ENCODE measurements around the gene AGR2. TPM values are rescaled to one million over a fixed set of nuclear protein-coding genes. Genes with fewer than 3 reads are reported as not detected.

Gene AGR2
- total RNA-seq, 1 donor from 2014 or later: 93.0 TPM

DNA sequence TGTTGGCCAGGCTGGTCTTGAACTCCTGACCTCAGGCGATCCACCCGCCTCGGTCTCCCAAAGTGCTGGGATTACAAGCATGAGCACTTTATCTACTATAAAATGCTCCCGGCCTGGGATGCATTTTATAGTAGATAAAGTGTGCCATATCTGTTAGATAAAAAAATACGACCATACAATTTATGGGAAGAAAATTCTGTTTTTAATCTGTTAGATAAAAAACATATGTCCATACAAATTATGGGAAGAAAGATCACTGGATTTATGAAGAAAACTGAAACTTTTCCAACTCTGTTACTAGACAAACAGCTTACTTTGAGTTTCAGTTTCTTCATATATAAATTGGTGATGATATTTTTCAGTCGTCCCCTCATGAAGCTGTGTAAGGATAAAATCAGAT, 46.8 kb downstream of the AGR2 start:
- Histone ChIP-seq H3K4me3 (no peak overlapping the region), H3K9me3 (no peaks in the 10 kb centered on the region), H3K4me1 (no peaks in the 10 kb centered on the region), H3K36me3 (no peaks in the 10 kb centered on the region), H3K27me3 (ENCODE audit: low read depth) (no peaks in the 10 kb centered on the region), H3K27ac (no peak overlapping the region)
- no peak for ATAC-seq
- TF ChIP-seq, protein P1, sequence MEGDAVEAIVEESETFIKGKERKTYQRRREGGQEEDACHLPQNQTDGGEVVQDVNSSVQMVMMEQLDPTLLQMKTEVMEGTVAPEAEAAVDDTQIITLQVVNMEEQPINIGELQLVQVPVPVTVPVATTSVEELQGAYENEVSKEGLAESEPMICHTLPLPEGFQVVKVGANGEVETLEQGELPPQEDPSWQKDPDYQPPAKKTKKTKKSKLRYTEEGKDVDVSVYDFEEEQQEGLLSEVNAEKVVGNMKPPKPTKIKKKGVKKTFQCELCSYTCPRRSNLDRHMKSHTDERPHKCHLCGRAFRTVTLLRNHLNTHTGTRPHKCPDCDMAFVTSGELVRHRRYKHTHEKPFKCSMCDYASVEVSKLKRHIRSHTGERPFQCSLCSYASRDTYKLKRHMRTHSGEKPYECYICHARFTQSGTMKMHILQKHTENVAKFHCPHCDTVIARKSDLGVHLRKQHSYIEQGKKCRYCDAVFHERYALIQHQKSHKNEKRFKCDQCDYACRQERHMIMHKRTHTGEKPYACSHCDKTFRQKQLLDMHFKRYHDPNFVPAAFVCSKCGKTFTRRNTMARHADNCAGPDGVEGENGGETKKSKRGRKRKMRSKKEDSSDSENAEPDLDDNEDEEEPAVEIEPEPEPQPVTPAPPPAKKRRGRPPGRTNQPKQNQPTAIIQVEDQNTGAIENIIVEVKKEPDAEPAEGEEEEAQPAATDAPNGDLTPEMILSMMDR (IDR thresholded peaks at IDR 0.05): no peak
- DNase-seq: no peak
- intact Hi-C loops (cut with DNase I): no loop called here

GRCh38 chr7:16755397-16755796, 49.4 kb downstream of the AGR2 start:
- Histone ChIP-seq H3K9me3 (no peaks in the 10 kb centered on the region), H3K27me3 (ENCODE audit: low read depth) (no peaks in the 10 kb centered on the region), H3K27ac (peak overlapping the region; percentile 65), H3K4me1 (no peaks in the 10 kb centered on the region), H3K36me3 (no peaks in the 10 kb centered on the region), H3K4me3 (peak overlapping the region; percentile 75)
- ATAC-seq: peak; percentile 57 to 75
- TF ChIP-seq, protein P1 (IDR thresholded peaks at IDR 0.05): no peak
- DNase-seq: no peak
- intact Hi-C loops (cut with DNase I): no loop called here

- no peak for DNase-seq
- H3K27ac ChIP-seq: peak overlapping the region; percentile 65
These were observed 49.9 kb downstream of the AGR2 start for GRCh38 chr7:16754856-16755317.

GRCh38 chr7:16753932-16754855, 50.6 kb downstream of the AGR2 start:
- intact Hi-C loops (cut with DNase I): no loop called here
- TF ChIP-seq, protein P1 (IDR thresholded peaks at IDR 0.05): no peak
- H3K9me3 ChIP-seq: no peaks in the 10 kb centered on the region
- peak overlapping the region; percentile 75 for H3K4me3 ChIP-seq
- H3K27ac ChIP-seq: peak overlapping the region; percentile 65
- peak; percentile 62 for DNase-seq
- no peaks in the 10 kb centered on the region for H3K4me1 ChIP-seq
- H3K36me3 ChIP-seq: no peaks in the 10 kb centered on the region
- ATAC-seq: peak; percentile 54 to 65
- H3K27me3 ChIP-seq (ENCODE audit: low read depth): no peaks in the 10 kb centered on the region

More at GRCh38 chr7:16754856-16755317, 49.9 kb downstream of the AGR2 start:
- no peak for ATAC-seq
- Histone ChIP-seq H3K4me1 (no peaks in the 10 kb centered on the region), H3K27me3 (ENCODE audit: low read depth) (no peaks in the 10 kb centered on the region), H3K9me3 (no peaks in the 10 kb centered on the region), H3K36me3 (no peaks in the 10 kb centered on the region), H3K4me3 (peak overlapping the region; percentile 75)
- TF ChIP-seq, protein P1 (IDR thresholded peaks at IDR 0.05): no peak
- intact Hi-C loops (cut with DNase I): no loop called here

DNA sequence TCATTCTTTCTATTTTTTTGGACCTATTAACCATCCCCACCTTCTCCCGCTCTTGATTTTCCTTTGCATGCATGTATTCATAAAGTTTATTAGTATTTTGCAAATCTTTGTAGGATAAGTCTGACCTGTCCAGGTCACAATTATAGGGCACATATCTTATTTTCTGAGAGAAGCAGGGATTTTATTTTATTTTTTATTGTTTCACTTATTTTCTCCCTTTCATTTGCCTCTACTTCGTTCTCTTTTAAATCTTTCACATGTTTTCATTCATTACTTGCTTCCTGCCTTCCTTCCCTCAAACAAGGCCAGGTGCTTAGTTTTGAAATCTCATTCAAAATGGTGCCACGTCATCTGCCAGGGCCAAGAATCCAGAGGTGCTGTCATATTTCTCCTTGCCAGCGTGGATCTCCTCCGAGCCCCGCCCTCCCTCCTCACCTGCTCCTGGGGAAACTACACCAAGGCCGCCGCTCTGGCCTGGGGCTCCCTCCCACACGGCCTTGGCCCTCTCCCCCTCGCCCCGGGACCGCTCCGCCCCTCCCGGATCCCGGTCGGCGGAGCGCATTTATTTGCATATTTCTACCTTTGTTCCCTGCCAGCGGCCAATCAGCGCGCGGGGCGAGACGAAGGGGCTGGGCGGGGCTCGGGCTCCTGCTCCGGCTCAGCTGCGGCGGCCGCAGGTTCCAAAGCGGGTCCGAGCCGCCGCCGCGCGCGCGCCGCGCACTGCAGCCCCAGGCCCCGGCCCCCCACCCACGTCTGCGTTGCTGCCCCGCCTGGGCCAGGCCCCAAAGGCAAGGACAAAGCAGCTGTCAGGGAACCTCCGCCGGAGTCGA, 51.5 kb downstream of the AGR2 start, which contains the start of gene TSPAN13:
Gene TSPAN13 (plus strand): TSS at position 654 of the 830 bp plus-strand sequence. CDS start 213 bp downstream, outside the sequence.
- H3K27ac ChIP-seq: peak within 1 kb of the TSS; percentile 65
- no peaks in the 10 kb centered on the region for H3K27me3 ChIP-seq (ENCODE audit: low read depth)
- ATAC-seq (peak; percentile 97), DNase-seq (peak; percentile 93)
- H3K9me3 ChIP-seq: no peaks in the 10 kb centered on the region
- no peaks in the 10 kb centered on the region for H3K4me1 ChIP-seq
- H3K36me3 ChIP-seq: no peaks in the 10 kb centered on the region
- peak within 1 kb of the TSS; percentile 75 for H3K4me3 ChIP-seq
- TF ChIP-seq, protein P1 (IDR thresholded peaks at IDR 0.05): no peak
- intact Hi-C loops (cut with DNase I): no loop called here

Measured in lower lobe of right lung (tissue), 2 donors.